ENCODE results near the gene AGMO.

Gene AGMO

GRCh38 chr7:15470825-15471668, 90.8 kb downstream of the AGMO start:
- no peaks in the 10 kb centered on the region for H3K9me3 ChIP-seq (ENCODE audit: control insufficient read depth in 1 of 2, low read length in 2 of 2)
- H3K4me1 ChIP-seq (ENCODE audit: control insufficient read depth in 1 of 2, insufficient read depth in 2 of 2, low read length in 2 of 2): no peaks in the 10 kb centered on the region
- no peak overlapping the region for H3K4me3 ChIP-seq (ENCODE audit: low read depth in 1 of 2, low read length in 2 of 2)

DNA sequence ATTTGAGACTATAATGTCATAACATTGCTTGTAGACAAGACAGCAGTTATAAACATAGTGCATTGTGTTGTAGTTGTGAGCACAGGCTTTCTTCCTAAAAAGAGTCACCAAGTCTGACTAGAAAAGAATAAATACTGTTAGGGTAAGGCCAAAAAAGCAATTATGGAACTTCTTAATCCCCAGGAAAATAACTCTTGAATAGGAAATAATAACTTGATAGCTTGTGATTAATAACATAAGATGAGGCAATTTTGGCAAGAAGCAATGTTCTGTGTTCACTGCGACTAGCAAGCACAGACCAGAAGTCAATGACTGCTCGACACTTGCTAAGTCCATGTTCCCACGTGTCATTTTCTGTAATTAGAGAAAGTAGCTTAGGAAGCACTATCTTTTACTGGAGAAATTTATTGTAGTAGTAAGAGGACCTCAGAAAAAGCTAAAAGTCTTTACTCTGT, 97.1 kb downstream of the AGMO start:
- H3K9me3 ChIP-seq (ENCODE audit: control insufficient read depth in 1 of 2, low read length in 2 of 2): no peaks in the 10 kb centered on the region
- no peaks in the 10 kb centered on the region for H3K36me3 ChIP-seq (ENCODE audit: control insufficient read depth in 1 of 2, insufficient read depth in 2 of 2, low read length in 2 of 2)
- H3K4me3 ChIP-seq (ENCODE audit: low read depth in 1 of 2, low read length in 2 of 2): no peak overlapping the region
- H3K27ac ChIP-seq (ENCODE audit: low read depth, low read length): no peak overlapping the region
- H3K27me3 ChIP-seq (ENCODE audit: control insufficient read depth in 1 of 2, insufficient read depth in 2 of 2, low read length in 2 of 2): no peaks in the 10 kb centered on the region
- no peaks in the 10 kb centered on the region for H3K4me1 ChIP-seq (ENCODE audit: control insufficient read depth in 1 of 2, insufficient read depth in 2 of 2, low read length in 2 of 2)
- H3K9ac ChIP-seq (ENCODE audit: low read depth in 1 of 2, low read length in 2 of 2): no peak overlapping the region

More at GRCh38 chr7:15470825-15471668, 90.8 kb downstream of the AGMO start:
- no peak overlapping the region for H3K9ac ChIP-seq (ENCODE audit: low read depth in 1 of 2, low read length in 2 of 2)
- no peaks in the 10 kb centered on the region for H3K27me3 ChIP-seq (ENCODE audit: control insufficient read depth in 1 of 2, insufficient read depth in 2 of 2, low read length in 2 of 2)
- H3K27ac ChIP-seq (ENCODE audit: low read depth, low read length): no peak overlapping the region
- no peaks in the 10 kb centered on the region for H3K36me3 ChIP-seq (ENCODE audit: control insufficient read depth in 1 of 2, insufficient read depth in 2 of 2, low read length in 2 of 2)

- no peak overlapping the region for H3K27ac ChIP-seq (ENCODE audit: low read depth, low read length)
- H3K9ac ChIP-seq (ENCODE audit: low read depth in 1 of 2, low read length in 2 of 2): no peak overlapping the region
- H3K36me3 ChIP-seq (ENCODE audit: control insufficient read depth in 1 of 2, insufficient read depth in 2 of 2, low read length in 2 of 2): no peaks in the 10 kb centered on the region
- no peaks in the 10 kb centered on the region for H3K27me3 ChIP-seq (ENCODE audit: control insufficient read depth in 1 of 2, insufficient read depth in 2 of 2, low read length in 2 of 2)
- no peaks in the 10 kb centered on the region for H3K4me1 ChIP-seq (ENCODE audit: control insufficient read depth in 1 of 2, insufficient read depth in 2 of 2, low read length in 2 of 2)
- no peak overlapping the region for H3K4me3 ChIP-seq (ENCODE audit: low read depth in 1 of 2, low read length in 2 of 2)
- no peaks in the 10 kb centered on the region for H3K9me3 ChIP-seq (ENCODE audit: control insufficient read depth in 1 of 2, low read length in 2 of 2)
Observed at GRCh38 chr7:15463801-15464666, 97.8 kb downstream of the AGMO start.

DNA sequence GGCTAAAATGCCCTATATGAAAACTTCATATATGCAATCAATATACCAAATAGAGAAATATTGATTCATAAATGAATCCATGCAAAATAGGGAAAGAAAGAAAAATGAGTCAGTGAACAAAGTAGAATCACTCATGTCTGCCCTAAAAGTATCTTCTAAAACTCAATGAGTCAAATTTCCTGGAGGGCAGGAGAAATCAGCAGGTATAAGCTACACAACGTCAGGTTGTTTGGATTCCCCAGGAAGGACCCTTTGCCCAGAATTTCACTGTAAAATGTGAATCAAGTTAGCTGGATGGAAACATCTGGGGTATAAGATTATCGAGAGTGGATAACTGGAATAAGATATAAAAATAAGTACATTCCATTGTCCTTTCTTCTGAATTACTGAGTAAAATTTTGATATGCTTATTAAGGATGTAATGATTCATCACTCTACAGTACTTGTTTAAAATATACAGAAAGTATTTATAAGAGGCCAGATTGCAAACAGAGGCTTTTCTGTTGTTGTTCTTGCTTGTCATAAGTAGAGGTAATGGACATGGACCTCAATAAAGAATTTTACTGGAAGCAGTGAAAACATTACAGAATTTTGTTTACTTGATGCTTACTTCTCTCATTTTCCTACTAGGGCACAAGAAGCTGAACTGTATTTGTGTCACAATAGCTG, 99.0 kb downstream of the AGMO start:
- Histone ChIP-seq H3K27me3 (ENCODE audit: control insufficient read depth in 1 of 2, insufficient read depth in 2 of 2, low read length in 2 of 2) (no peaks in the 10 kb centered on the region), H3K9ac (ENCODE audit: low read depth in 1 of 2, low read length in 2 of 2) (no peak overlapping the region), H3K4me1 (ENCODE audit: control insufficient read depth in 1 of 2, insufficient read depth in 2 of 2, low read length in 2 of 2) (no peaks in the 10 kb centered on the region), H3K4me3 (ENCODE audit: low read depth in 1 of 2, low read length in 2 of 2) (no peak overlapping the region), H3K36me3 (ENCODE audit: control insufficient read depth in 1 of 2, insufficient read depth in 2 of 2, low read length in 2 of 2) (no peaks in the 10 kb centered on the region), H3K9me3 (ENCODE audit: control insufficient read depth in 1 of 2, low read length in 2 of 2) (no peaks in the 10 kb centered on the region), H3K27ac (ENCODE audit: low read depth, low read length) (no peak overlapping the region)

- no peak overlapping the region for H3K27ac ChIP-seq (ENCODE audit: low read depth, low read length)
- no peaks in the 10 kb centered on the region for H3K4me1 ChIP-seq (ENCODE audit: control insufficient read depth in 1 of 2, insufficient read depth in 2 of 2, low read length in 2 of 2)
- H3K27me3 ChIP-seq (ENCODE audit: control insufficient read depth in 1 of 2, insufficient read depth in 2 of 2, low read length in 2 of 2): no peaks in the 10 kb centered on the region
- H3K4me3 ChIP-seq (ENCODE audit: low read depth in 1 of 2, low read length in 2 of 2): no peak overlapping the region
- no peaks in the 10 kb centered on the region for H3K36me3 ChIP-seq (ENCODE audit: control insufficient read depth in 1 of 2, insufficient read depth in 2 of 2, low read length in 2 of 2)
- no peak overlapping the region for H3K9ac ChIP-seq (ENCODE audit: low read depth in 1 of 2, low read length in 2 of 2)
- no peaks in the 10 kb centered on the region for H3K9me3 ChIP-seq (ENCODE audit: control insufficient read depth in 1 of 2, low read length in 2 of 2)
Observed at GRCh38 chr7:15461576-15461975, 100.2 kb downstream of the AGMO start.

DNA sequence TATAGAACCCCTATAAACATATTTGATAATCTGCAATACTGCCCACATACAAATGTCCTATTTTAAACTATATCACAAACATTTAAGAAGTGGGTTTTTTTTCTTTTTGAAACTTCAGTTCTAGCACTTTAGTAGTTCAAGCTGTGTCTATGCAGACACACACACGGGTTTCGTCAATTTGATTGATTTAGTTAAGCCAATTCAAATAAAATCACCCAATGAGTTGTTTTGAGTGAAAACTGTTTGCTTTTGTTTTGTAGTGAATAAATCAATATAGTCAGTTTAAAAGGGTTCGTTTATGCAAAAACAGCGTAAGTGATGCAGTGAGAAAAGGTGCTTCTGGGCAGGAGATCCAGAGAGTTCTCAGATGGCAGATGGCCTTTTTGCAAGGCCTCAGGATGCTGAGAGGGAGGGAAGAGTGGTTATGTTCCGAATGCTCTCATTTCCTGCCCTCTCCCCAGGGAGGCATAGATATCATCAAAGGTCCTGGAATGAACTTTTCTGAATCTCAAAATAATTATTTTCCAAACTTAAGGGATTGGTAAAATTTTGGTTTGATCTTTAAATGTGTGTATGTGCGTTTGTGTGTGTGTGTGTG, 102.7 kb downstream of the AGMO start:
- Histone ChIP-seq H3K27ac (ENCODE audit: low read depth, low read length) (no peak overlapping the region), H3K4me3 (ENCODE audit: low read depth in 1 of 2, low read length in 2 of 2) (no peak overlapping the region), H3K36me3 (ENCODE audit: control insufficient read depth in 1 of 2, insufficient read depth in 2 of 2, low read length in 2 of 2) (no peaks in the 10 kb centered on the region), H3K9ac (ENCODE audit: low read depth in 1 of 2, low read length in 2 of 2) (no peak overlapping the region), H3K4me1 (ENCODE audit: control insufficient read depth in 1 of 2, insufficient read depth in 2 of 2, low read length in 2 of 2) (no peaks in the 10 kb centered on the region), H3K9me3 (ENCODE audit: control insufficient read depth in 1 of 2, low read length in 2 of 2) (no peaks in the 10 kb centered on the region), H3K27me3 (ENCODE audit: control insufficient read depth in 1 of 2, insufficient read depth in 2 of 2, low read length in 2 of 2) (no peaks in the 10 kb centered on the region)

GRCh38 chr7:15457990-15458955, 103.5 kb downstream of the AGMO start:
- no peaks in the 10 kb centered on the region for H3K36me3 ChIP-seq (ENCODE audit: control insufficient read depth in 1 of 2, insufficient read depth in 2 of 2, low read length in 2 of 2)
- no peaks in the 10 kb centered on the region for H3K4me1 ChIP-seq (ENCODE audit: control insufficient read depth in 1 of 2, insufficient read depth in 2 of 2, low read length in 2 of 2)
- no peak overlapping the region for H3K4me3 ChIP-seq (ENCODE audit: low read depth in 1 of 2, low read length in 2 of 2)
- H3K27me3 ChIP-seq (ENCODE audit: control insufficient read depth in 1 of 2, insufficient read depth in 2 of 2, low read length in 2 of 2): no peaks in the 10 kb centered on the region
- H3K9ac ChIP-seq (ENCODE audit: low read depth in 1 of 2, low read length in 2 of 2): no peak overlapping the region
- H3K27ac ChIP-seq (ENCODE audit: low read depth, low read length): no peak overlapping the region
- no peaks in the 10 kb centered on the region for H3K9me3 ChIP-seq (ENCODE audit: control insufficient read depth in 1 of 2, low read length in 2 of 2)

GRCh38 chr7:15452670-15453069, 109.1 kb downstream of the AGMO start:
- Histone ChIP-seq H3K27ac (ENCODE audit: low read depth, low read length) (no peak overlapping the region), H3K4me1 (ENCODE audit: control insufficient read depth in 1 of 2, insufficient read depth in 2 of 2, low read length in 2 of 2) (no peaks in the 10 kb centered on the region), H3K27me3 (ENCODE audit: control insufficient read depth in 1 of 2, insufficient read depth in 2 of 2, low read length in 2 of 2) (no peaks in the 10 kb centered on the region), H3K9ac (ENCODE audit: low read depth in 1 of 2, low read length in 2 of 2) (no peak overlapping the region), H3K36me3 (ENCODE audit: control insufficient read depth in 1 of 2, insufficient read depth in 2 of 2, low read length in 2 of 2) (no peaks in the 10 kb centered on the region), H3K4me3 (ENCODE audit: low read depth in 1 of 2, low read length in 2 of 2) (no peak overlapping the region), H3K9me3 (ENCODE audit: control insufficient read depth in 1 of 2, low read length in 2 of 2) (no peaks in the 10 kb centered on the region)

DNA sequence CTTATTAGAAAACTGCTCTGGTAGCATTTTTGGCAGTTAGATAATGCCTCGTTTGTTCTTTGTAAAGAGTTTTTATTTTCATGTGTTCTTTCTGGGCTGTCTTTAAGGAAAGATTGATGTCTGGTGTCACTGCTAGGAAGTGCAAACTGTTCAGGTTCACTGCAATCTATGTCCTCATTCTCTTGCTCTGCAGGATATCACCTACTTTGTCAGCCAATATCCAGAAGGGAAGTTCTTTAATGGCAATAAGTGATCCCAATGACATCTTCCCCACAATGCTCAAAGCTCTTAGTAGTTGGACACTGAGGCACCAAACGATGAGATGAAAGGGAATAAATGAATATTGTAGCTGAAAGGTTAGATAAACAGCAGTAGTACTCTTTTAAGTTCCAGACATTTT, 115.1 kb downstream of the AGMO start:
- no peak overlapping the region for H3K4me3 ChIP-seq (ENCODE audit: low read depth in 1 of 2, low read length in 2 of 2)
- no peaks in the 10 kb centered on the region for H3K4me1 ChIP-seq (ENCODE audit: control insufficient read depth in 1 of 2, insufficient read depth in 2 of 2, low read length in 2 of 2)
- no peaks in the 10 kb centered on the region for H3K36me3 ChIP-seq (ENCODE audit: control insufficient read depth in 1 of 2, insufficient read depth in 2 of 2, low read length in 2 of 2)
- no peak overlapping the region for H3K27ac ChIP-seq (ENCODE audit: low read depth, low read length)
- no peaks in the 10 kb centered on the region for H3K9me3 ChIP-seq (ENCODE audit: control insufficient read depth in 1 of 2, low read length in 2 of 2)
- no peaks in the 10 kb centered on the region for H3K27me3 ChIP-seq (ENCODE audit: control insufficient read depth in 1 of 2, insufficient read depth in 2 of 2, low read length in 2 of 2)
- no peak overlapping the region for H3K9ac ChIP-seq (ENCODE audit: low read depth in 1 of 2, low read length in 2 of 2)
